ENCODE results near the gene NR1I2.

DNA sequence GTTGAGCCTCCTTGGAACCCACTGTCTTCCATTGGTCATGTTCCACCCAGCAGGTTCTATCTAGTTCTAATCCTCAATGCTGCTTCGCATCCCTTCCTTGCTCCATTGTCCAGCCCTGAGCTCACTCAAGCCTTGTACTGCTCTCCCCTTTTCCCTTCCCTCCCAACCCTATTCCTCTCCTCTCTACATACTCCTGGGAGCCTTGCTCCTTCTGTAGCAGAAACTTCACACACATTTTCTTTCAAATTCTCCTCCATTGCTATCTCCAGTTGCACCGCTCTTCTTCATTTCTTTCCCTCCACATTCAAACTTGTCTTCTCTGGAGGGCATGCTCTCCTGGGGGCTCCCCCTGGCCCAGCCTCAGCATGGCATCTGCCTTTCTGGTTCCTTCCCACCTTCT is 14.5 kb downstream of the NR1I2 start:
- TF ChIP-seq ZC3H8 (IDR thresholded peaks at IDR 0.05), result no peak
- no peak for TF ChIP-seq RNF2 (IDR thresholded peaks at IDR 0.05)
- no peak for TF ChIP-seq MAFF (IDR thresholded peaks at IDR 0.05; ENCODE audit: low read length)
- no peak for TF ChIP-seq SMAD1 (IDR thresholded peaks at IDR 0.05; ENCODE audit: low read depth, low read length, partially characterized antibody)
- no peak for TF ChIP-seq WHSC1 (IDR thresholded peaks at IDR 0.05; ENCODE audit: low read length)
- TF ChIP-seq, protein P1, sequence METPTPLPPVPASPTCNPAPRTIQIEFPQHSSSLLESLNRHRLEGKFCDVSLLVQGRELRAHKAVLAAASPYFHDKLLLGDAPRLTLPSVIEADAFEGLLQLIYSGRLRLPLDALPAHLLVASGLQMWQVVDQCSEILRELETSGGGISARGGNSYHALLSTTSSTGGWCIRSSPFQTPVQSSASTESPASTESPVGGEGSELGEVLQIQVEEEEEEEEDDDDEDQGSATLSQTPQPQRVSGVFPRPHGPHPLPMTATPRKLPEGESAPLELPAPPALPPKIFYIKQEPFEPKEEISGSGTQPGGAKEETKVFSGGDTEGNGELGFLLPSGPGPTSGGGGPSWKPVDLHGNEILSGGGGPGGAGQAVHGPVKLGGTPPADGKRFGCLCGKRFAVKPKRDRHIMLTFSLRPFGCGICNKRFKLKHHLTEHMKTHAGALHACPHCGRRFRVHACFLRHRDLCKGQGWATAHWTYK (CRISPR knock-in tag; IDR thresholded peaks at IDR 0.05), result no peak
- no peak for TF ChIP-seq KDM1A (IDR thresholded peaks at IDR 0.05)
- TF ChIP-seq, protein P2, sequence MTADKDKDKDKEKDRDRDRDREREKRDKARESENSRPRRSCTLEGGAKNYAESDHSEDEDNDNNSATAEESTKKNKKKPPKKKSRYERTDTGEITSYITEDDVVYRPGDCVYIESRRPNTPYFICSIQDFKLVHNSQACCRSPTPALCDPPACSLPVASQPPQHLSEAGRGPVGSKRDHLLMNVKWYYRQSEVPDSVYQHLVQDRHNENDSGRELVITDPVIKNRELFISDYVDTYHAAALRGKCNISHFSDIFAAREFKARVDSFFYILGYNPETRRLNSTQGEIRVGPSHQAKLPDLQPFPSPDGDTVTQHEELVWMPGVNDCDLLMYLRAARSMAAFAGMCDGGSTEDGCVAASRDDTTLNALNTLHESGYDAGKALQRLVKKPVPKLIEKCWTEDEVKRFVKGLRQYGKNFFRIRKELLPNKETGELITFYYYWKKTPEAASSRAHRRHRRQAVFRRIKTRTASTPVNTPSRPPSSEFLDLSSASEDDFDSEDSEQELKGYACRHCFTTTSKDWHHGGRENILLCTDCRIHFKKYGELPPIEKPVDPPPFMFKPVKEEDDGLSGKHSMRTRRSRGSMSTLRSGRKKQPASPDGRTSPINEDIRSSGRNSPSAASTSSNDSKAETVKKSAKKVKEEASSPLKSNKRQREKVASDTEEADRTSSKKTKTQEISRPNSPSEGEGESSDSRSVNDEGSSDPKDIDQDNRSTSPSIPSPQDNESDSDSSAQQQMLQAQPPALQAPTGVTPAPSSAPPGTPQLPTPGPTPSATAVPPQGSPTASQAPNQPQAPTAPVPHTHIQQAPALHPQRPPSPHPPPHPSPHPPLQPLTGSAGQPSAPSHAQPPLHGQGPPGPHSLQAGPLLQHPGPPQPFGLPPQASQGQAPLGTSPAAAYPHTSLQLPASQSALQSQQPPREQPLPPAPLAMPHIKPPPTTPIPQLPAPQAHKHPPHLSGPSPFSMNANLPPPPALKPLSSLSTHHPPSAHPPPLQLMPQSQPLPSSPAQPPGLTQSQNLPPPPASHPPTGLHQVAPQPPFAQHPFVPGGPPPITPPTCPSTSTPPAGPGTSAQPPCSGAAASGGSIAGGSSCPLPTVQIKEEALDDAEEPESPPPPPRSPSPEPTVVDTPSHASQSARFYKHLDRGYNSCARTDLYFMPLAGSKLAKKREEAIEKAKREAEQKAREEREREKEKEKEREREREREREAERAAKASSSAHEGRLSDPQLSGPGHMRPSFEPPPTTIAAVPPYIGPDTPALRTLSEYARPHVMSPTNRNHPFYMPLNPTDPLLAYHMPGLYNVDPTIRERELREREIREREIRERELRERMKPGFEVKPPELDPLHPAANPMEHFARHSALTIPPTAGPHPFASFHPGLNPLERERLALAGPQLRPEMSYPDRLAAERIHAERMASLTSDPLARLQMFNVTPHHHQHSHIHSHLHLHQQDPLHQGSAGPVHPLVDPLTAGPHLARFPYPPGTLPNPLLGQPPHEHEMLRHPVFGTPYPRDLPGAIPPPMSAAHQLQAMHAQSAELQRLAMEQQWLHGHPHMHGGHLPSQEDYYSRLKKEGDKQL (CRISPR knock-in tag; IDR thresholded peaks at IDR 0.05; ENCODE audit: borderline replicate concordance), result no peak

Measured in K562 (cell line).